ENCODE data around the gene CLEC5A. TPM values are rescaled to one million over a fixed set of nuclear protein-coding genes. Genes with fewer than 3 reads are reported as not detected.

The CLEC5A gene
- total and polyA plus RNA-seq, 2 of the 8 experiments (the other 6 are each of a cell fraction or from before 2014, with no cell fraction given), result not detected

GRCh38 chr7:141906285-141906684 is 40.5 kb downstream of the CLEC5A start:
- POLR2A ChIA-PET (ENCODE audit: partially characterized antibody), result no interaction called here
- no peak for TF ChIP-seq MAX (IDR thresholded peaks at IDR 0.05)
- TF ChIP-seq TAF1 (IDR thresholded peaks at IDR 0.05; ENCODE audit: low read depth, low read length), result no peak
- no peak for TF ChIP-seq SAP30 (IDR thresholded peaks at IDR 0.05; ENCODE audit: insufficient read depth, insufficient replicate concordance, low read length)
- TF ChIP-seq BRCA1 (IDR thresholded peaks at IDR 0.05; ENCODE audit: low read depth, low read length), result no peak
- TF ChIP-seq USF2 (IDR thresholded peaks at IDR 0.05; ENCODE audit: low read length), result no peak
- TF ChIP-seq TAF7 (optimal IDR thresholded peaks at IDR 0.05; ENCODE audit: borderline replicate concordance, low read depth, low read length), result no peak
- TF ChIP-seq SUZ12 (IDR thresholded peaks at IDR 0.05; ENCODE audit: low read length), result no peak
- no peak for TF ChIP-seq EZH2 (IDR thresholded peaks at IDR 0.05; ENCODE audit: low read depth, low read length, severe bottlenecking)
- no peak for TF ChIP-seq BACH1 (IDR thresholded peaks at IDR 0.05; ENCODE audit: low read length)
- TF ChIP-seq SIN3A (conservative IDR thresholded peaks at IDR 0.05 in 1 of 2, IDR thresholded peaks at IDR 0.05 in 1 of 2; ENCODE audit: low read depth in 1 of 2, low read length in 2 of 2), result no peak
- no peak for TF ChIP-seq SP4 (IDR thresholded peaks at IDR 0.05; ENCODE audit: low read length)
- TF ChIP-seq CREB1 (IDR thresholded peaks at IDR 0.05), result no peak
- no peak for TF ChIP-seq RNF2 (IDR thresholded peaks at IDR 0.05; ENCODE audit: borderline replicate concordance, low read depth, low read length, missing control alignments, poor library complexity, severe bottlenecking)

More at GRCh38 chr7:141906285-141906684, 40.5 kb downstream of the CLEC5A start:
- Histone ChIP-seq H3K56ac (replicated peaks; ENCODE audit: insufficient read length, low read depth, low read length) (no peak overlapping the region), H4K91ac (replicated peaks; ENCODE audit: insufficient read length, low read length) (no peak overlapping the region), H3K23ac (ENCODE audit: insufficient read length) (no peak overlapping the region), H3K9ac (replicated peaks in 1 of 4; ENCODE audit: extremely low read depth in 1 of 4, low read depth in 3 of 4, low read length in 3 of 4) (no peak overlapping the region), H2BK15ac (ENCODE audit: low read length) (no peak overlapping the region), H4K20me1 (replicated peaks in 1 of 2; ENCODE audit: control insufficient read depth in 1 of 2, insufficient read depth in 2 of 2, low read length in 2 of 2) (no peaks in the 10 kb centered on the region), H3K9me3 (ENCODE audit: insufficient read depth in 2 of 2, low read depth in 1 of 2, low read length in 1 of 2) (no peaks in the 10 kb centered on the region), H2BK5ac (ENCODE audit: low read depth, low read length) (no peak overlapping the region), H3K27me3 (replicated peaks in 1 of 4; ENCODE audit: control insufficient read depth in 3 of 4, extremely low read depth in 1 of 4, insufficient read depth in 3 of 4, low read length in 3 of 4) (peaks cover 0 to 1% (median 0%) of the 10 kb centered on the region in 4 experiments; a peak in 1 of 7 replicates), H2BK120ac (replicated peaks; ENCODE audit: low read depth, low read length) (no peak overlapping the region), H3K23me2 (ENCODE audit: low read depth, low read length) (no peaks in the 10 kb centered on the region), H3K4me3 (ENCODE audit: extremely low read depth in 1 of 4, insufficient read depth in 2 of 4, low read depth in 3 of 4, low read length in 4 of 4) (no peak overlapping the region), H4K8ac (ENCODE audit: extremely low read depth, insufficient read depth, low read length) (no peak overlapping the region), H3K4me2 (ENCODE audit: insufficient read depth in 1 of 2, low read depth in 2 of 2, low read length in 2 of 2) (no peak overlapping the region), H2AK5ac (ENCODE audit: low read depth, low read length) (no peak overlapping the region), H3K14ac (ENCODE audit: insufficient read length) (no peak overlapping the region), H2AFZ (ENCODE audit: low read length) (no peak overlapping the region), H3K79me1 (ENCODE audit: low read depth, low read length) (no peaks in the 10 kb centered on the region), H3K18ac (ENCODE audit: extremely low read depth, low read length) (no peak overlapping the region), H2BK12ac (ENCODE audit: low read depth, low read length) (no peak overlapping the region), H3K27ac (ENCODE audit: low read depth, low read length) (no peak overlapping the region), H3K4me1 (replicated peaks in 1 of 4; ENCODE audit: control insufficient read depth in 3 of 4, insufficient read depth in 4 of 4, low read length in 3 of 4) (no peaks in the 10 kb centered on the region), H3K79me2 (ENCODE audit: control insufficient read depth in 1 of 2, insufficient read depth in 2 of 2, low read length in 2 of 2) (no peaks in the 10 kb centered on the region), H2BK20ac (ENCODE audit: low read length) (no peak overlapping the region), H3K36me3 (ENCODE audit: control insufficient read depth in 2 of 4, insufficient read depth in 4 of 4, low read length in 3 of 4) (no peaks in the 10 kb centered on the region), H3K4ac (replicated peaks; ENCODE audit: insufficient read length, low read depth, low read length) (no peak overlapping the region), H4K5ac (ENCODE audit: insufficient read length, low read depth, low read length) (no peak overlapping the region)
- 80% methylated on average over 4 of the region's 4 CpGs; no CpG with 5 or more reads in 1 of the 2 experiments for WGBS, 2 experiments (ENCODE audit: extremely low coverage in 1 of 2, insufficient coverage in 1 of 2, insufficient read length in 1 of 2, insufficient replicate concordance in 2 of 2, low coverage in 1 of 2, low lambda C conversion rate in 2 of 2, missing lambda C conversion rate in 1 of 2)
- DNase-seq (ENCODE audit: low read depth in 1 of 2, low spot score in 2 of 2) (no peak), FAIRE-seq (no peak)
- CTCF ChIA-PET (ENCODE audit: partially characterized antibody), result interaction anchor here (1.1 kb wide), 1 partner anchor 18 kb away, joined by 3 read pairs; no protein-coding TSS in a partner anchor
